ENCODE measurements around the gene KSR2.

Gene KSR2

GRCh38 chr12:117447665-117448366 is 521.0 kb downstream of the KSR2 start:
- Histone ChIP-seq H3K9me3 (ENCODE audit: control insufficient read depth, low read length) (no peaks in the 10 kb centered on the region), H3K4me3 (ENCODE audit: insufficient read depth, low read depth, low read length) (no peak overlapping the region), H3K36me3 (ENCODE audit: control insufficient read depth, insufficient read depth, low read length) (no peaks in the 10 kb centered on the region), H3K27ac (ENCODE audit: insufficient read depth, low read depth, low read length, poor library complexity, severe bottlenecking) (no peak overlapping the region), H3K4me1 (ENCODE audit: control insufficient read depth, insufficient read depth, low read length) (peaks cover 11% of the 10 kb centered on the region), H3K27me3 (ENCODE audit: control insufficient read depth, insufficient read depth, low read length, poor library complexity, severe bottlenecking) (no peaks in the 10 kb centered on the region)
- 92 to 98% methylated on average over 6 of the region's 6 CpGs for WGBS, 2 experiments

- no peak overlapping the region for H3K27ac ChIP-seq (ENCODE audit: insufficient read depth, low read depth, low read length, poor library complexity, severe bottlenecking)
- no peaks in the 10 kb centered on the region for H3K27me3 ChIP-seq (ENCODE audit: control insufficient read depth, insufficient read depth, low read length, poor library complexity, severe bottlenecking)
- no peaks in the 10 kb centered on the region for H3K36me3 ChIP-seq (ENCODE audit: control insufficient read depth, insufficient read depth, low read length)
- no peaks in the 10 kb centered on the region for H3K9me3 ChIP-seq (ENCODE audit: control insufficient read depth, low read length)
- H3K4me1 ChIP-seq (ENCODE audit: control insufficient read depth, insufficient read depth, low read length): peaks cover 4% of the 10 kb centered on the region
- 80 to 84% methylated on average over 4 of the region's 4 CpGs for WGBS, 2 experiments
- no peak overlapping the region for H3K4me3 ChIP-seq (ENCODE audit: insufficient read depth, low read depth, low read length)
Measured at GRCh38 chr12:117444781-117445180, 524.0 kb downstream of the KSR2 start.

- 79 to 86% methylated on average over 4 of the region's 4 CpGs for WGBS, 2 experiments
Measured at GRCh38 chr12:117441751-117442150, 527.0 kb downstream of the KSR2 start.

GRCh38 chr12:117440384-117440783 is 528.4 kb downstream of the KSR2 start:
- no peaks in the 10 kb centered on the region for H3K27me3 ChIP-seq (ENCODE audit: control insufficient read depth, insufficient read depth, low read length, poor library complexity, severe bottlenecking)
- no peak overlapping the region for H3K4me3 ChIP-seq (ENCODE audit: insufficient read depth, low read depth, low read length)
- no peaks in the 10 kb centered on the region for H3K9me3 ChIP-seq (ENCODE audit: control insufficient read depth, low read length)
- peaks cover 12% of the 10 kb centered on the region for H3K4me1 ChIP-seq (ENCODE audit: control insufficient read depth, insufficient read depth, low read length)
- H3K36me3 ChIP-seq (ENCODE audit: control insufficient read depth, insufficient read depth, low read length): no peaks in the 10 kb centered on the region
- no peak overlapping the region for H3K27ac ChIP-seq (ENCODE audit: insufficient read depth, low read depth, low read length, poor library complexity, severe bottlenecking)
- WGBS, 2 experiments: 97% methylated on average over 2 of the region's 2 CpGs

More at GRCh38 chr12:117441751-117442150, 527.0 kb downstream of the KSR2 start:
- Histone ChIP-seq H3K4me1 (ENCODE audit: control insufficient read depth, insufficient read depth, low read length) (peaks cover 15% of the 10 kb centered on the region), H3K27ac (ENCODE audit: insufficient read depth, low read depth, low read length, poor library complexity, severe bottlenecking) (no peak overlapping the region), H3K36me3 (ENCODE audit: control insufficient read depth, insufficient read depth, low read length) (no peaks in the 10 kb centered on the region), H3K9me3 (ENCODE audit: control insufficient read depth, low read length) (no peaks in the 10 kb centered on the region), H3K4me3 (ENCODE audit: insufficient read depth, low read depth, low read length) (no peak overlapping the region), H3K27me3 (ENCODE audit: control insufficient read depth, insufficient read depth, low read length, poor library complexity, severe bottlenecking) (no peaks in the 10 kb centered on the region)

- WGBS, 2 experiments: 71 to 73% methylated on average over 13 of the region's 13 CpGs
- peaks cover 12% of the 10 kb centered on the region for H3K4me1 ChIP-seq (ENCODE audit: control insufficient read depth, insufficient read depth, low read length)
- no peak overlapping the region for H3K27ac ChIP-seq (ENCODE audit: insufficient read depth, low read depth, low read length, poor library complexity, severe bottlenecking)
- no peak overlapping the region for H3K4me3 ChIP-seq (ENCODE audit: insufficient read depth, low read depth, low read length)
- H3K9me3 ChIP-seq (ENCODE audit: control insufficient read depth, low read length): no peaks in the 10 kb centered on the region
- H3K27me3 ChIP-seq (ENCODE audit: control insufficient read depth, insufficient read depth, low read length, poor library complexity, severe bottlenecking): no peaks in the 10 kb centered on the region
- H3K36me3 ChIP-seq (ENCODE audit: control insufficient read depth, insufficient read depth, low read length): no peaks in the 10 kb centered on the region
Measured at GRCh38 chr12:117439531-117440001, 529.2 kb downstream of the KSR2 start.

- no peaks in the 10 kb centered on the region for H3K9me3 ChIP-seq (ENCODE audit: control insufficient read depth, low read length)
- no peaks in the 10 kb centered on the region for H3K27me3 ChIP-seq (ENCODE audit: control insufficient read depth, insufficient read depth, low read length, poor library complexity, severe bottlenecking)
Measured at GRCh38 chr12:117438809-117439208, 530.0 kb downstream of the KSR2 start.

GRCh38 chr12:117437516-117438255 is 531.1 kb downstream of the KSR2 start:
- Histone ChIP-seq H3K4me1 (ENCODE audit: control insufficient read depth, insufficient read depth, low read length) (peaks cover 12% of the 10 kb centered on the region), H3K27me3 (ENCODE audit: control insufficient read depth, insufficient read depth, low read length, poor library complexity, severe bottlenecking) (no peaks in the 10 kb centered on the region)
- 85 to 88% methylated on average over 11 of the region's 11 CpGs for WGBS, 2 experiments

More at GRCh38 chr12:117438809-117439208, 530.0 kb downstream of the KSR2 start:
- 91 to 94% methylated on average over 6 of the region's 6 CpGs for WGBS, 2 experiments
- Histone ChIP-seq H3K4me3 (ENCODE audit: insufficient read depth, low read depth, low read length) (no peak overlapping the region), H3K27ac (ENCODE audit: insufficient read depth, low read depth, low read length, poor library complexity, severe bottlenecking) (no peak overlapping the region), H3K36me3 (ENCODE audit: control insufficient read depth, insufficient read depth, low read length) (no peaks in the 10 kb centered on the region), H3K4me1 (ENCODE audit: control insufficient read depth, insufficient read depth, low read length) (peaks cover 12% of the 10 kb centered on the region)

GRCh38 chr12:117433878-117434277 is 534.9 kb downstream of the KSR2 start:
- peaks cover 3% of the 10 kb centered on the region for H3K4me1 ChIP-seq (ENCODE audit: control insufficient read depth, insufficient read depth, low read length)
- H3K4me3 ChIP-seq (ENCODE audit: insufficient read depth, low read depth, low read length): no peak overlapping the region
- no peaks in the 10 kb centered on the region for H3K9me3 ChIP-seq (ENCODE audit: control insufficient read depth, low read length)
- H3K27ac ChIP-seq (ENCODE audit: insufficient read depth, low read depth, low read length, poor library complexity, severe bottlenecking): no peak overlapping the region
- no peaks in the 10 kb centered on the region for H3K36me3 ChIP-seq (ENCODE audit: control insufficient read depth, insufficient read depth, low read length)
- 86 to 89% methylated on average over 3 of the region's 3 CpGs for WGBS, 2 experiments
- no peaks in the 10 kb centered on the region for H3K27me3 ChIP-seq (ENCODE audit: control insufficient read depth, insufficient read depth, low read length, poor library complexity, severe bottlenecking)

More at GRCh38 chr12:117437516-117438255, 531.1 kb downstream of the KSR2 start:
- no peak overlapping the region for H3K27ac ChIP-seq (ENCODE audit: insufficient read depth, low read depth, low read length, poor library complexity, severe bottlenecking)
- H3K9me3 ChIP-seq (ENCODE audit: control insufficient read depth, low read length): no peaks in the 10 kb centered on the region
- no peaks in the 10 kb centered on the region for H3K36me3 ChIP-seq (ENCODE audit: control insufficient read depth, insufficient read depth, low read length)
- H3K4me3 ChIP-seq (ENCODE audit: insufficient read depth, low read depth, low read length): no peak overlapping the region

GRCh38 chr12:117430246-117430645 is 538.5 kb downstream of the KSR2 start:
- Histone ChIP-seq H3K4me3 (ENCODE audit: insufficient read depth, low read depth, low read length) (no peak overlapping the region), H3K27me3 (ENCODE audit: control insufficient read depth, insufficient read depth, low read length, poor library complexity, severe bottlenecking) (no peaks in the 10 kb centered on the region), H3K9me3 (ENCODE audit: control insufficient read depth, low read length) (no peaks in the 10 kb centered on the region), H3K27ac (ENCODE audit: insufficient read depth, low read depth, low read length, poor library complexity, severe bottlenecking) (no peak overlapping the region), H3K4me1 (ENCODE audit: control insufficient read depth, insufficient read depth, low read length) (no peaks in the 10 kb centered on the region), H3K36me3 (ENCODE audit: control insufficient read depth, insufficient read depth, low read length) (no peaks in the 10 kb centered on the region)
- 86 to 89% methylated on average over 6 of the region's 6 CpGs for WGBS, 2 experiments

- WGBS, 2 experiments: 90 to 94% methylated on average over 3 of the region's 3 CpGs
- no peaks in the 10 kb centered on the region for H3K9me3 ChIP-seq (ENCODE audit: control insufficient read depth, low read length)
- no peaks in the 10 kb centered on the region for H3K36me3 ChIP-seq (ENCODE audit: control insufficient read depth, insufficient read depth, low read length)
- no peaks in the 10 kb centered on the region for H3K4me1 ChIP-seq (ENCODE audit: control insufficient read depth, insufficient read depth, low read length)
- no peak overlapping the region for H3K4me3 ChIP-seq (ENCODE audit: insufficient read depth, low read depth, low read length)
- no peak overlapping the region for H3K27ac ChIP-seq (ENCODE audit: insufficient read depth, low read depth, low read length, poor library complexity, severe bottlenecking)
- H3K27me3 ChIP-seq (ENCODE audit: control insufficient read depth, insufficient read depth, low read length, poor library complexity, severe bottlenecking): no peaks in the 10 kb centered on the region
Measured at GRCh38 chr12:117427211-117427610, 541.6 kb downstream of the KSR2 start.

Data from ectodermal cell (in vitro differentiated cells).